HCT116 (cell line): ENCODE data around the gene MCCD1. TPM values are rescaled to one million over a fixed set of nuclear protein-coding genes. Genes with fewer than 3 reads are reported as not detected.

ENCODE experiments used
- ATAC-seq: fragments of 200-7000 bp; cut with Tn5 transposase; 2 replicates; pipeline ENCODE4 v1.9.1; 2020; ENCODE audit warnings: mild to moderate bottlenecking, moderate library complexity
- BruUV-seq: library from RNA; stranded (reverse); fragments of 400-500 nt; replicated peaks from 2 replicates; lab custom pipeline; 2021; lab: Mats Ljungman, UMichigan
- CTCF ChIA-PET: fragments of 300-600 bp; sonication (Branson Sonifier 250); formaldehyde crosslinking; loops from one replicate; lab custom pipeline; 2021; ENCODE audit warnings: antibody characterized with exemption; lab: Charles Lee
- POLR2A ChIA-PET: fragments of 300-600, 350-600 bp; sonication (Branson Sonifier 250); formaldehyde crosslinking; loops from one replicate; lab custom pipeline; 2021; ENCODE audit warnings: antibody characterized with exemption; lab: Charles Lee
- RAD21 ChIA-PET, 2 experiments: fragments of 300-600 bp; sonication (Branson Sonifier 250); formaldehyde crosslinking; loops; one replicate each; lab custom pipeline; 2023; ENCODE audit warnings: low total read pairs in 2 of 2; ENCODE audit not compliant: uncharacterized antibody in 2 of 2, unreplicated experiment in 2 of 2, low non-redundant PET in 1 of 2; lab: Charles Lee
- DNase-seq: peaks from one replicate; pipeline ENCODE4 v3.0.0-alpha.2; 2010; ENCODE audit warnings: low read depth, low spot score
- H2AFZ ChIP-seq: fragments of 200-600 bp; shearing (Covaris generic), sonication (generic); 2 replicates; pipeline ENCODE4 v1.6.1; 2017; ENCODE audit warnings: low read depth, mixed run types, mixed read lengths, antibody characterized with exemption, low read length; ENCODE audit not compliant: poor library complexity, severe bottlenecking
- H3K27ac ChIP-seq: 2 replicates; pipeline ENCODE4 v1.5.1; 2012; ENCODE audit warnings: low read depth, low read length
- H3K27me3 ChIP-seq: fragments of 200-600 bp; sonication (generic); 2 replicates; pipeline ENCODE4 v1.6.1; 2016; ENCODE audit warnings: mixed run types, low read length, mixed read lengths; ENCODE audit not compliant: insufficient read depth
- H3K36me3 ChIP-seq, 2 experiments: fragments of 200-500 bp in 1 of 2; fragments of 200-600 bp in 1 of 2; sonication (Bioruptor generic) in 1 of 2; sonication (generic) in 1 of 2; 2 replicates each; pipeline versions ENCODE4 v1.5.1 to v1.6.1; 2014 to 2016; ENCODE audit warnings: low read length in 2 of 2, inconsistent platforms in 1 of 2, mixed read lengths in 1 of 2, mixed run types in 1 of 2; ENCODE audit not compliant: insufficient read depth in 2 of 2, control insufficient read depth in 1 of 2
- H3K4me1 ChIP-seq, 2 experiments: fragments of 200-600 bp in 1 of 2; sonication (generic) in 1 of 2; 2 replicates each; pipeline versions ENCODE4 v1.5.1 to v1.6.1; 2012 to 2017; ENCODE audit warnings: low read length in 2 of 2, inconsistent platforms in 1 of 2, mild to moderate bottlenecking in 1 of 2, mixed read lengths in 1 of 2, mixed run types in 1 of 2, moderate library complexity in 1 of 2; ENCODE audit not compliant: insufficient read depth in 2 of 2, control insufficient read depth in 1 of 2
- H3K4me2 ChIP-seq: fragments of 200-600 bp; sonication (generic); 2 replicates; pipeline ENCODE4 v1.6.1; 2017; ENCODE audit warnings: mixed run types, low read length, mixed read lengths
- H3K4me3 ChIP-seq, 2 experiments: fragments of 200-600 bp in 1 of 2; sonication (generic) in 1 of 2; replicated peaks in 1 of 2; 2 replicates each; pipeline ENCODE4 v1.5.1; 2011 to 2016; ENCODE audit warnings: low read length in 2 of 2, control low read depth in 1 of 2, low read depth in 1 of 2, mild to moderate bottlenecking in 1 of 2, mixed read lengths in 1 of 2, mixed run types in 1 of 2
- H3K79me2 ChIP-seq: fragments of 200-600 bp; sonication (generic); 2 replicates; pipeline ENCODE4 v1.6.1; 2017; ENCODE audit warnings: mild to moderate bottlenecking, mixed run types, low read length, moderate library complexity, mixed read lengths; ENCODE audit not compliant: insufficient read depth
- H3K9ac ChIP-seq: fragments of 200-600 bp; sonication (generic); 2 replicates; pipeline ENCODE4 v1.6.1; 2016; ENCODE audit warnings: low read length, mixed read lengths
- H3K9me2 ChIP-seq: fragments of 200-600 bp; sonication (generic), shearing (Covaris generic); 2 replicates; pipeline ENCODE4 v1.6.1; 2017; ENCODE audit warnings: mixed run types, mild to moderate bottlenecking, moderate library complexity; ENCODE audit not compliant: insufficient read depth
- H3K9me3 ChIP-seq, 2 experiments: fragments of 200-500 bp in 1 of 2; fragments of 200-600 bp in 1 of 2; sonication (Bioruptor generic) in 1 of 2; sonication (generic) in 1 of 2; 2 replicates each; pipeline ENCODE4 v1.6.1; 2014 to 2017; ENCODE audit warnings: low read length in 2 of 2, mixed read lengths in 2 of 2, inconsistent platforms in 1 of 2, low read depth in 1 of 2, mild to moderate bottlenecking in 1 of 2, mixed run types in 1 of 2, moderate library complexity in 1 of 2; ENCODE audit not compliant: control insufficient read depth in 1 of 2, insufficient read depth in 1 of 2
- H4K20me1 ChIP-seq: fragments of 200-600 bp; sonication (generic), shearing (Covaris generic); 2 replicates; pipeline ENCODE4 v1.6.1; 2017; ENCODE audit warnings: mixed run types, mild to moderate bottlenecking, moderate library complexity; ENCODE audit not compliant: insufficient read depth
- EZH2 ChIP-seq: fragments of 200-600 bp; sonication (generic); IDR thresholded peaks from 2 replicates; pipeline ENCODE4 v1.6.1; 2017; ENCODE audit warnings: antibody characterized with exemption, mixed run types
- JUND ChIP-seq: IDR thresholded peaks from 2 replicates; pipeline ENCODE4 v1.6.1; 2012
- POLR2AphosphoS5 ChIP-seq: IDR thresholded peaks from 2 replicates; pipeline ENCODE4 v1.6.1; 2011; ENCODE audit warnings: mild to moderate bottlenecking, low read depth, low read length, moderate library complexity
- REST ChIP-seq: IDR thresholded peaks from 2 replicates; pipeline ENCODE4 v1.6.1; 2012; ENCODE audit warnings: low read depth
- SRF ChIP-seq: IDR thresholded peaks from 2 replicates; pipeline ENCODE4 v1.6.1; 2012; ENCODE audit warnings: low read depth
- ZFX ChIP-seq: fragments of 450-650 bp; IDR thresholded peaks from 2 replicates; pipeline ENCODE4 v1.6.1; 2017
- intact Hi-C: fragments of 100-400 bp; cut with micrococcal nuclease; formaldehyde crosslinking; loops from 2 replicates; pipeline ENCODE4 v1.10.0; 2022
- total RNA-seq: library from RNA; stranded (reverse); gene quantifications from one replicate; pipeline ENCODE4 v1.2.1, GENCODE V29; 2021; ENCODE audit not compliant: unreplicated experiment
- TF ChIP-seq, protein P1 (sequence below): IDR thresholded peaks from 2 replicates; pipeline ENCODE4 v1.6.1; 2012
- TF ChIP-seq, protein P2 (sequence below): IDR thresholded peaks from 2 replicates; pipeline ENCODE4 v1.6.1; 2011; ENCODE audit warnings: mild to moderate bottlenecking, low read length, moderate library complexity; ENCODE audit not compliant: insufficient replicate concordance; ENCODE audit errors: extremely low read depth

Gene MCCD1
- total RNA-seq, 1 experiment from 2014 or later = not detected

- TF ChIP-seq SRF (no peak), REST (no peak), EZH2 (no peak), JUND (no peak), POLR2AphosphoS5 (no peak), ZFX (no peak)
- TF ChIP-seq, protein P1, sequence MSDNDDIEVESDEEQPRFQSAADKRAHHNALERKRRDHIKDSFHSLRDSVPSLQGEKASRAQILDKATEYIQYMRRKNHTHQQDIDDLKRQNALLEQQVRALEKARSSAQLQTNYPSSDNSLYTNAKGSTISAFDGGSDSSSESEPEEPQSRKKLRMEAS = no peak
- TF ChIP-seq, protein P2, sequence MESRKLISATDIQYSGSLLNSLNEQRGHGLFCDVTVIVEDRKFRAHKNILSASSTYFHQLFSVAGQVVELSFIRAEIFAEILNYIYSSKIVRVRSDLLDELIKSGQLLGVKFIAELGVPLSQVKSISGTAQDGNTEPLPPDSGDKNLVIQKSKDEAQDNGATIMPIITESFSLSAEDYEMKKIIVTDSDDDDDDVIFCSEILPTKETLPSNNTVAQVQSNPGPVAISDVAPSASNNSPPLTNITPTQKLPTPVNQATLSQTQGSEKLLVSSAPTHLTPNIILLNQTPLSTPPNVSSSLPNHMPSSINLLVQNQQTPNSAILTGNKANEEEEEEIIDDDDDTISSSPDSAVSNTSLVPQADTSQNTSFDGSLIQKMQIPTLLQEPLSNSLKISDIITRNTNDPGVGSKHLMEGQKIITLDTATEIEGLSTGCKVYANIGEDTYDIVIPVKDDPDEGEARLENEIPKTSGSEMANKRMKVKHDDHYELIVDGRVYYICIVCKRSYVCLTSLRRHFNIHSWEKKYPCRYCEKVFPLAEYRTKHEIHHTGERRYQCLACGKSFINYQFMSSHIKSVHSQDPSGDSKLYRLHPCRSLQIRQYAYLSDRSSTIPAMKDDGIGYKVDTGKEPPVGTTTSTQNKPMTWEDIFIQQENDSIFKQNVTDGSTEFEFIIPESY = no peak
- no peak overlapping the region for H3K9ac ChIP-seq
- no peaks in the 10 kb centered on the region for H3K9me2 ChIP-seq
- H3K79me2 ChIP-seq = no peaks in the 10 kb centered on the region
- no peaks in the 10 kb centered on the region for H4K20me1 ChIP-seq
- no peaks in the 10 kb centered on the region for H3K36me3 ChIP-seq
- H3K9me3 ChIP-seq = no peaks in the 10 kb centered on the region
- H3K4me3 ChIP-seq = no peak overlapping the region
- no peak overlapping the region for H2AFZ ChIP-seq
- ChIA-PET CTCF (interaction anchor here (1.7 kb wide), 1 partner anchor 12 kb away, joined by 6 read pairs; no protein-coding TSS in a partner anchor), RAD21 (no interaction called here), POLR2A (interaction anchor here (1.2 kb wide), 1 partner anchor 25 kb away, joined by 3 read pairs; the partner anchor contains the start of gene NCR3)
- 0 out of 4 replicates have a peak, but pooled peaks cover 0 to under 1% of the 10 kb centered on the region in 2 experiments for H3K4me1 ChIP-seq
- H3K4me2 ChIP-seq = no peak overlapping the region
- no peak for DNase-seq
- intact Hi-C loops = no loop called here
- H3K27ac ChIP-seq = no peak overlapping the region
- no peak for ATAC-seq
- H3K27me3 ChIP-seq = no peaks in the 10 kb centered on the region
- no TSS peak for BruUV-seq
Observed at GRCh38 chr6:31568537-31568961, 39.8 kb downstream of the MCCD1 start.
